WERI-Rb-1 (cell line): Measurements from ENCODE around the gene AGBL1.

Source experiments
- DNase-seq: peaks from one replicate; pipeline ENCODE4 v3.0.0-alpha.2; 2020
- H3K27ac ChIP-seq: fragments of 250-450 bp; sonication (Bioruptor Pico); 2 replicates; pipeline ENCODE4 v1.5.1; 2020; ENCODE audit warnings: mild to moderate bottlenecking, moderate library complexity
- H3K27me3 ChIP-seq: fragments of 250-450 bp; sonication (Bioruptor Pico); 2 replicates; pipeline ENCODE4 v1.5.1; 2021; ENCODE audit warnings: mild to moderate bottlenecking, low read depth, moderate library complexity; ENCODE audit not compliant: insufficient read depth, severe bottlenecking
- H3K36me3 ChIP-seq: fragments of 250-450 bp; sonication (Bioruptor Pico); 2 replicates; pipeline ENCODE4 v1.5.1; 2020; ENCODE audit warnings: mild to moderate bottlenecking, moderate library complexity
- H3K4me3 ChIP-seq: 2 replicates; pipeline ENCODE4 v1.5.1; 2011; ENCODE audit warnings: low read depth, mild to moderate bottlenecking, control low read depth, low read length
- H3K9me3 ChIP-seq: fragments of 250-450 bp; sonication (Bioruptor Pico); 2 replicates; pipeline ENCODE4 v1.5.1; 2021; ENCODE audit warnings: mild to moderate bottlenecking, moderate library complexity; ENCODE audit not compliant: severe bottlenecking
- CTCF ChIP-seq: IDR thresholded peaks from 2 replicates; pipeline ENCODE4 v1.5.1; 2011; ENCODE audit warnings: low read depth, mild to moderate bottlenecking, control low read depth, inconsistent platforms, low read length

The AGBL1 gene

GRCh38 chr15:86383611-86384010, 303.9 kb downstream of the AGBL1 start:
- no peak for TF ChIP-seq CTCF
- no peaks in the 10 kb centered on the region for H3K36me3 ChIP-seq
- no peaks in the 10 kb centered on the region for H3K9me3 ChIP-seq
- no peak for DNase-seq
- H3K27ac ChIP-seq, result no peak overlapping the region
- H3K4me3 ChIP-seq, result no peak overlapping the region
- H3K27me3 ChIP-seq, result peaks cover 53% of the 10 kb centered on the region

GRCh38 chr15:86384186-86384585, 304.5 kb downstream of the AGBL1 start:
- no peak for TF ChIP-seq CTCF
- Histone ChIP-seq H3K27me3 (peaks cover 59% of the 10 kb centered on the region), H3K9me3 (no peaks in the 10 kb centered on the region), H3K36me3 (no peaks in the 10 kb centered on the region), H3K27ac (no peak overlapping the region), H3K4me3 (no peak overlapping the region)
- no peak for DNase-seq

- no peak for DNase-seq
These were observed 312.6 kb downstream of the AGBL1 start for GRCh38 chr15:86392296-86392695.

GRCh38 chr15:86392874-86393273, 313.2 kb downstream of the AGBL1 start:
- peaks cover 43% of the 10 kb centered on the region for H3K27me3 ChIP-seq
- no peaks in the 10 kb centered on the region for H3K36me3 ChIP-seq
- H3K27ac ChIP-seq, result no peak overlapping the region
- TF ChIP-seq CTCF, result no peak
- no peak overlapping the region for H3K4me3 ChIP-seq
- DNase-seq, result no peak
- no peaks in the 10 kb centered on the region for H3K9me3 ChIP-seq

More at GRCh38 chr15:86392296-86392695, 312.6 kb downstream of the AGBL1 start:
- Histone ChIP-seq H3K36me3 (no peaks in the 10 kb centered on the region), H3K27me3 (peaks cover 46% of the 10 kb centered on the region), H3K4me3 (no peak overlapping the region), H3K9me3 (no peaks in the 10 kb centered on the region), H3K27ac (no peak overlapping the region)
- no peak for TF ChIP-seq CTCF

GRCh38 chr15:86394866-86395265, 315.2 kb downstream of the AGBL1 start:
- Histone ChIP-seq H3K27me3 (peaks cover 43% of the 10 kb centered on the region), H3K36me3 (no peaks in the 10 kb centered on the region), H3K27ac (no peak overlapping the region), H3K4me3 (no peak overlapping the region), H3K9me3 (no peaks in the 10 kb centered on the region)
- DNase-seq, result no peak
- TF ChIP-seq CTCF, result no peak
